Measurements from ENCODE around the gene PSMG3. TPM values are rescaled to one million over a fixed set of nuclear protein-coding genes. Genes with fewer than 3 reads are reported as not detected.

Gene PSMG3
- total and polyA plus RNA-seq, 2 donors (not counting 3 experiments of a cell fraction or from before 2014, with no cell fraction given) = 25.5 to 49.7 TPM

DNA sequence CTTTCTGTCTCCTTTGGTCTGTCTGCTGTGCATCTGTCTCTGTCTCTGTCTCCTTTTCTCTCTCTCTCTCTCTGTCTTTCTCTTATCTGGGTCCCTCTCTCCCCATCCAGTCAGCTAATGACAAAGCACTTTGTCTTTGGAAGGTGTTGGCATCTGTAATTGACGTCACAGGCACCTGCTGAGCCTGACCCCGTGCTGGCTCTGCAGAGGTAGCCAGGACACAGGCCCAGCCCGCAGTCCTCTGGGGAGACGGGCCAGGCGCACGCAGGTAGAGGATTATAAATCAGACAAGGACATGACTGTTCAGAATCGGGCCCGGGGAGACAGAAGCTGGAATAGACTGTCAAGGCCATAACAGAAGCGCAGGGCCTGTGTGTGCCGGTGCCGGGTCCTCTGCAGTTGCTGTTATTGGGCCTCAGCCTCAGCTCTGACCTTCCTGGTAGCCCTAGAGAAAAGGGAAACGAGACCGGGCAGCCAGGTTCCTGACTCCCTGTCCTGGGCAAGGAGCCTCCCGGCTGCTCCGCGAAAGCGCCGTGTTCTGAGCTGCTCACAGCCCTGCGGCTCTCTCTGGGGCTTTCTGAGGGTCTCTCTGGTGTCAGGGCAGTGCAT lies 10.7 kb upstream of the PSMG3 start:
- no peaks in the 10 kb centered on the region for H3K4me1 ChIP-seq (ENCODE audit: control insufficient read depth, extremely low read depth, insufficient read depth, low read length)
- no peak overlapping the region for H2AFZ ChIP-seq (ENCODE audit: low read depth, low read length)
- H3K4me3 ChIP-seq (replicated peaks in 1 of 3; ENCODE audit: insufficient read depth in 1 of 3, low read depth in 1 of 3, low read length in 3 of 3) = no peak overlapping the region
- no peak overlapping the region for H3K9ac ChIP-seq (replicated peaks; ENCODE audit: extremely low read depth, insufficient read depth, low read length)
- TF ChIP-seq MYC (IDR thresholded peaks at IDR 0.05; ENCODE audit: low read depth, low read length) = no peak
- no peak for TF ChIP-seq POLR2A (IDR thresholded peaks at IDR 0.05; ENCODE audit: low read depth, low read length)
- no peak for TF ChIP-seq EZH2 (IDR thresholded peaks at IDR 0.05; ENCODE audit: borderline replicate concordance, low read depth, low read length, severe bottlenecking)
- TF ChIP-seq JUN (IDR thresholded peaks at IDR 0.05; ENCODE audit: borderline replicate concordance, insufficient read depth, insufficient read length, low read depth) = no peak
- TF ChIP-seq FOS (IDR thresholded peaks at IDR 0.05; ENCODE audit: borderline replicate concordance, insufficient read depth, low read length) = no peak
- TF ChIP-seq, protein P1, sequence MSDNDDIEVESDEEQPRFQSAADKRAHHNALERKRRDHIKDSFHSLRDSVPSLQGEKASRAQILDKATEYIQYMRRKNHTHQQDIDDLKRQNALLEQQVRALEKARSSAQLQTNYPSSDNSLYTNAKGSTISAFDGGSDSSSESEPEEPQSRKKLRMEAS (IDR thresholded peaks at IDR 0.05; ENCODE audit: insufficient read depth, insufficient read length) = no peak
- H3K27me3 ChIP-seq (ENCODE audit: control insufficient read depth in 2 of 2, insufficient read depth in 2 of 2, low read length in 2 of 2) = no peaks in the 10 kb centered on the region
- DNase-seq (ENCODE audit: low read depth, low spot score) (no peak), FAIRE-seq (no peak)
- H3K4me2 ChIP-seq (ENCODE audit: insufficient read depth, low read length) = no peak overlapping the region
- no TSS peak for BruUV-seq (replicated peaks)
- H4K20me1 ChIP-seq (replicated peaks; ENCODE audit: control insufficient read depth, extremely low read depth, insufficient read depth, low read length) = no peaks in the 10 kb centered on the region
- dilution Hi-C loops (cut with MboI; ENCODE audit: extremely low pct_ligation_motif_present, low sequenced_read_pairs) = no loop called here
- H3K9me3 ChIP-seq (replicated peaks; ENCODE audit: control insufficient read depth, insufficient read depth, low read length) = no peaks in the 10 kb centered on the region
- no peaks in the 10 kb centered on the region for H3K9me1 ChIP-seq (replicated peaks; ENCODE audit: control insufficient read depth, extremely low read depth, insufficient read depth, low read length)
- CTCF ChIA-PET = interaction anchor here (0.9 to 2.5 kb wide), 3 partner anchors 629 to 767 kb away, joined by 3 to 10 read pairs (median 6); no protein-coding TSS in a partner anchor
- POLR2A ChIA-PET = no interaction called here
- no peaks in the 10 kb centered on the region for H3K79me2 ChIP-seq (ENCODE audit: control insufficient read depth, insufficient read depth, low read length)
- no peaks in the 10 kb centered on the region for H3K36me3 ChIP-seq (ENCODE audit: control insufficient read depth in 2 of 2, extremely low read depth in 1 of 2, insufficient read depth in 2 of 2, low read length in 2 of 2)
- H3K27ac ChIP-seq (ENCODE audit: insufficient read depth, low read depth, low read length) = no peak overlapping the region
- intact Hi-C loops (cut with micrococcal nuclease) = no loop called here
